GM18517 (cell line): ENCODE data around the gene RAD9B.
"Not testable (repeated sequence)": the region's sequence is repeated elsewhere in the genome, so short reads cannot be mapped to it uniquely, and the experiment has no call there.

ENCODE experiments used
- ATAC-seq: cut with Tn5 transposase; IDR thresholded peaks from one replicate; pipeline ENCODE4 v1.9.1; 2021; ENCODE audit warnings: mild to moderate bottlenecking, moderate library complexity; ENCODE audit not compliant: unreplicated experiment

RAD9B gene

DNA sequence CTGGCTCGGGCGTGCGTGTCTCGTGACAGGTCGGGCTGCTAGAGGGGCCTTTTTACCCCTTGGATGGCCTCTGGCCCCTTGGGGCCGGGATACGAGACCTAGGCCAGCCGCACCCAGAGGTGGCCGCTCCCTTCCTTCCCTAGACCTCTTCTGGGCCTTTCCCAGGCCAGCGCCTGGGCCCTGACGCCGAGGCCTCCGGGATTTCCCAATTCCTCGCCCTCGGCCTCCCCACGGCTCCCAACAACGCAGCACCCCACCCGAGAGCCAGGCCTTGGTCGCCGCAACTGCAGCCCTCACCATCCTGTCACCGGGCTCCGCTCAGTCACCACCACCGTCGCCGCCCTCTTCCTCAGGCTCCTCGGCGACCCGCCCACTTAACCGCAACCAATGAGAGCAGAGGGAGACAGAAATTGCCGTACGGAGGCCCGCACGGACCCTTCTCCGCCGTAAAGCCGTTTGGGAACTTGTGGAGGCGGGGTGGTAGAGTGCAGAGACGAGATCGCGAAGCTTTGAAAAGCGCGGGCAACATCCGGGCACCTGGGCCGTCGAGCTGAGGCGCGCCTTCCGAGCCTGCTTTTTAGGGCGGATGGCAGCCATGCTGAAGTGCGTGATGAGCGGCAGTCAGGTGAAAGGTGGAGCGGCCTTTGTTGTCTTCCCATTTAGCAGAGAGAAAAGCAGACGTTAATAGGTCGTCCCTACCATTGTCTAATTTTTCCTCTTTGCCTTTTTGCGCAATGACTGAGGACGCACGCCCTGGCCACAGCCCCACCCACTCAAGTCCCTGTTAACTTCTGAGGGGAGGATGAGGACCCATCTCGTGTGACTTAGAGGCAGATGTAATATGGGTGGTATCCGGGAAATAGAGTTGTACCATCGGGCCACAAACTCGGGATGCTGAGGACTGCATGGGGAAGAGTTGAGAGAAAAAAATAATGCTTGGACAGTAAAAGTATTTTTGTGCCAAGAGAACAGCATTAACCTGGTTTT, at the start of gene RAD9B, which contains the start of gene VPS29:
TSS of gene RAD9B (plus strand) at position 580 of the 987 bp plus-strand sequence. CDS start at position 587, 7 bp downstream.
TSS of gene VPS29 (minus strand) at position 360 of the 987 bp plus-strand sequence. CDS start at position 300, 60 bp downstream.
- ATAC-seq = peak; percentile 91

DNA sequence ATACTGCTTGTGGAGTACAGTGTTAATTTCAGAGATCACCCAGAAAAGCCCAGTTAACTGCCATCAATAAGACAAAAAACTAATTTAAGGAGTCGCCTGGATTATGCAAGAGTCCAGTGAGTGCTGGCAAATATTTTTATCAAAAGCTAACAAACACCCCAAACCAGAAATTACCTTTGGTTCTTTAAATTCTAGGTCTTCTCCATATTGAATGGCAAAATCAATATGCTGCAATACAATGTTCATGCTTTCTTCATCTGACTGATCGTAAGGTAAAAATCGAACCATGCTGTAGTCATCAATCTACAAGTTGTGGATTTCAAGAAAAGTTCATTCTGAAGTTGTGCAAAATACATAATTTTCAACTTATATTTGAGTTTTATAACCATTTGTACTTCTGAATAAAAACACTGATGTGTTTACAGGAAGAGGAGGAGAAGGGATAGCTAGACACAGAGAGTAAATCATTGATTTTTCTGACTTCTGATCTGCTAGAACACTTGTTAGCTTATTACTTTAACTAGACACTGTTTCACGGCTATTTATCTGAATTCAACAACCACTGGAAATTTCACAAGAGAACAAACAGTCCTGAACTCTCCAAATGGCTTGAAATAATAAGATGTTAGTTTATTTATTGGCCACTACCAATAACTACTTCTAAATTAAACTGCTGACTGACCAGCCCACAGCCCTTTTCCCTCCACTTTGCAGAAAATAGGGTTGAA, 48.4 kb upstream of the RAD9B start:
- no peak for ATAC-seq

DNA sequence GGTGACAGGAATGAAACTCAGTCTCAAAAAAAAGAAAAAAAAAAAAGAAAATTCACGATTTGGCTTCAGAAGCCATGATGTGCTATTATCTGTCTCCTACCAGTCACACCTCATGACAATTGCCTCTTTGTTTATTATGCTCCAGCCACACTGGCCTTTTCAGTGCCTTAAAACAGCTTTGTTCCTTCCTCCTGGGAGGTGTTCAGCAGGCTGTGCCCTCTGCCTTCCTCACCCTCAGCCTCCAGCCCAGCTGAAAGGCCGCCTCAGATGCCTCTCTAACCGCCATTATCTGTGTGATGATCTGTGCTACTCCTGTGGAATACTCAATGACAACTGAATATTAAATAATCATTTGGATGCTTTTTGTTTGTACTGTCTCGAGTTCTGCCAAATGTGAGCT, 43.4 kb upstream of the RAD9B start:
- no peak for ATAC-seq

DNA sequence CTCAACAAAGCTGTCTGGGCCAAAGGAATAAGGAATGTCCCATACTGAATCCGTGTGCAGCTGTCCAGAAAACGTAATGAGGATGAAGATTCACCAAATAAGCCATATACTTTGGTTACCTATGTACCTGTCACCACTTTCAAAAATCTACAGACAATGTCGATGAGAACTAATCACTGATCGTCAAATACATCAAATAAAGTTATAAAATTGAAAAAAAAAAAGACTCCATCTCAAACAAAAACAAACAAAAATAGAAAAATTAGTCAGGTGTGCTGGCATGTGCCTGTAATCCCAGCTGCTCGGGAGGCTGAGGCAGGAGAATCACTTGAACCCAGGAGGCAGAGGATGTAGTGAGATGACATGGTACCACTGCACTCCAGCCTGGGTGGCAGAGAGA, 40.9 kb upstream of the RAD9B start:
- not testable (repeated sequence) for ATAC-seq

DNA sequence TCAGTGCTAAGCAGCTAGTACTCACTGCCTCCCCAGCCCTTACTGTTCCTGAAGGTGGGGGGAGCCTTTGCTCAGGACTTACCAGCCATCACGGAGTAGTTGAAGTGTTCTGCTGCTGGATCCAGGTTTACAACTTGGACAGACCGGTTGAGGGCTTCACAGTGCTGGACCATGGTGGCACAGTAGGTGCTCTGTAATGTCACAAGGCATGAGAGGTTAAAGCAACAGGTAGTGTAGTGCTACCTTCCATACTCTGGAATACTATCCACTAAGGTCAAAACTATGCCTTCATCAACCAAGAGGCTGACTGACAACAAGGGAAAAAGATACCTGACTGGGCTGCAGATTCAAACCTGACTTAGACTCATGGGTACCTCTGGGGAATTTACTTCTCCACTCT, 37.1 kb upstream of the RAD9B start:
- ATAC-seq = no peak

DNA sequence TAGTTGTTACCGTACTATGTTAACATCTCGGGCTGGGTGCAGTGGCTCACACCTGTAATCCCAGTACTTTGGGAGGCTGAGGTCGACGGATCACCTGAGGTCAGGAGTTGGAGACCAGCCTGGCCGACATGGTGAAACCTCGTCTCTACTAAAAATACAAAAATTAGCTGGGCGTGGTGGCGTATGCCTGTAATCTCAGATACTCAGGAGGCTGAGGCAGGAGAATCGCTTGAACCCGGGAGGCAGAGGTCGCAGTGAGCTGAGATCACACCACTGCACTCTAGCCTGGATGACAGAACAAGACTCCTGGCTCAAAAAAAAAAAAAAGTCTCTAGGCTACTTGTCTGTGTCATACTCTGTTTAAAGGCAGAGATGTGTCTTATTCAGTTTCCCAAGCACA, 36.4 kb upstream of the RAD9B start:
- not testable (repeated sequence) for ATAC-seq

DNA sequence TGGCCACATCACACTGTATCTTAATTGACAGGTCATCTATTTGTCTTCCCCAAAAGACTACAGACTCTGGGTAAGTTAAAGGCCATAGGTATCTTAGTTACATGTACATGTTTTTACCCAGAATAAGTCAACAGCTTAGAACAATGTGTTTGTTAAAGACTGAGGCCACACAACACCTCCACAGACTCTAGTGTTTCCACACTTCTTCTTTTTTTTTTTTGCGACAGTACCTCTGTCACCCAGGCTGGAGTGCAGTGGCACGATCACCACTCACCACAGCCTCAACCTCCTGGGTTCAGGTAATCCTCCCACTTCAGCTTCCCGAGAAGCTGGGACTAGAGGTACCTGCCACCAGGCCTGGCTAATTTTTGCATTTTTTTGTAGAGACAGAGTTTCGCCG, 35.3 kb upstream of the RAD9B start:
- no peak for ATAC-seq

DNA sequence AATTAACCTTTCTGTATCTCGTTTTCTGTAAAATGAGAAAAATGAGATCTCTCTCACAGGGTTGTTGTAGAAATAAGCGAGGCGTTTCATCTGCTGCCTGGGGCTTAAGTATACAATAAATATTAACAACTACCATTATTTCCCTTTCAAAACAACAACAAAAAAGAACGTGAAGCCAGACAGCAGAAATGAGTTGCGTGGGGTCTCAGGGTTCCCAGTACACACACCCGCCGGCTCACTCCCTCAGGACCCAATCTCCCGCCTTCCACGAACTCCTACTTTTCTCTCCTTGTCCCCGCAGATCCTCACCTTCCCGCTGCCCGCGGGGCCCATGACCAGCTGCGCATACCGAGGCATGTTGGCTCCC, 34.3 kb upstream of the RAD9B start:
- no peak for ATAC-seq

DNA sequence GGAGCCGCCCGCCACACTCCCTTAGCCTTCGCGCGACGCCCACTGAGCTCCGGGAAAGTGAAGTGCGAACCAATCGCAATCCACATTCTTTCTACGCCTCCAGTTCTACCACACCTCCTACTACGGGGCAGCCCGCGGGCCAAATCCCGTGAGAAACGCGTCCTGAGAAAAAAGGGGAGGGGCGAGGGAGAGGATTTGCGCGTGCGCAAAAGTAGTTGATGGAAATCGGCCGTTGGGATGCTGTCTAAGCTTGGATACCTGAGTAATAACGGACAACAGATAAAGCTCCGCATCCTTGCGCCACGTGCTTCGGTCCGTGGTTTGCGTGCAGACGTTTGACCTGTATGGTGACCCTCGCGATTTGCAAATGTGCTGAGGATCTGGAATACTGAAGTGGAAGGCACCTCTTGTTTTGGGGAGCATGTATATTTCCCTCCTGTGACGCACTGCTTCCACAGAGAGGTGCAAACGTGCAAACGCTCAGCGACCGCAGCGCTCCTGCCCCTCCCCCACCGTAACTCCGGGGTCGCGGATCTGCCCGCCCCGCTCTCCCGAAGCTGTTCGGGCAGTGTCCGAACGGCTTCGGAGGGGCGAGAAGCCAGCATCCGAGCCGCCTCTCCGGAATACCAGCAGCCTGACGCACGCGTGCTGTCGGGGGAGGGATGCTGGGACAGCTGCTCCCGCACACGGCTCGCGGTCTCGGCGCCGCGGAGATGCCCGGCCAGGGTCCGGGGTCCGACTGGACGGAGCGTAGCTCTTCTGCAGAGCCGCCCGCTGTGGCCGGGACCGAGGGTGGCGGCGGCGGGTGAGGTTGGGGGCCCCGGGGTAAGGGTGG, 33.7 kb upstream of the RAD9B start, which contains the start of the genes FAM216A and GPN3:
TSS of gene FAM216A (plus strand) at position 632 of the 835 bp plus-strand sequence. CDS start at position 663, 31 bp downstream.
TSS of gene GPN3 (minus strand) at position 44 of the 835 bp plus-strand sequence. CDS start 54 bp downstream, outside the sequence.
- ATAC-seq = peak; percentile 86

DNA sequence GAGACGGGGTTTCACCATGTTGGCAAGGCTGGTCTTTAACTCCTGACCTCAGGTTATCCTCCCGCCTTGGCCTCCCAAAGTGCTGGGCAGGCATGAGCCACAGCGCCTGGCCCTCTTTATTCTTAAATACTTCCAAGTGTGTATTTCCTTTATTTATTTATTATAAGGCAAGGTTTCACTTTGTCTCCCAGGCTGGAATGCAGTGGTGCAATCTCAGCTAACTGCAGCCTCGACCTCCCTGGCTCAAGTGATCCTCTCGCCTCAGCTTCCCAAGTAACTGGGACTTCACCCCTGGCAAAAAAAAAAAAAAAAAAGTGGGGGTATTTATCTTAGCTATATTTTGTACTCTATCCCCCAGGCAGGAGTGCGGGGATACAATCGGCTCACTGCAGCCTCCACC, 26.7 kb upstream of the RAD9B start:
- no peak for ATAC-seq

DNA sequence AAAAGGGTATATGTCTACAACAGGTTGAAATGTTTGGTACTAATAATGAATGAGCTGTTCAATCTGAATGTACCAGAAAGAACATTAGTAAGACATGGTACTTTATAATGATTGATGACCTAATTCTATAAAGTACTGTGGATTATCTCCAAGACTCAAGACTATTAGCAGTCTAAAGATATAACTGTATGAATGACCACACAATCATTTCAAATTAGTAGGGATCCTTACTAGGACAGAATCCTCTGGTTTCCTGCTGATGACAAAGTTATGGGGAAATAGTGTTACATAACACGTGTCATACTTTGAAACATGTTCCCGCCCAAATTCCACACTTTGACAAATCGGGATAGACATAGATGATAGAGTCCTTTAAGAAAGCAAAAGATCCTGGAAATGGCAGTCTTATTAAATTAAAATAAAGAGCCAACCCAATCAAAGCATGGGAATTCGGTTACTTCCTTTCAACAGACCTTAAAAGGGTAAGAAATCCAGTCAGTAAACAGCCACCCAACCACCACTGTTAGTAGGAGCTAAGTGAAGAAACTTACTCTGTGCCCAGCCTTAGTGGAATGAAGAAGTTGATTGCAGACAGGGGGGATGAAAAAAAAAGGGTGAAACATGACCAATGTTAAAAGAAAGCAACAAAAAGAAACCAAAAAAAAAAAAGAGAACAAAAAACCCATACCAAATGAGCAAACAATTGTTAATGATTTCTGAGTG, 3.0 kb upstream of the RAD9B start:
- ATAC-seq = no peak

DNA sequence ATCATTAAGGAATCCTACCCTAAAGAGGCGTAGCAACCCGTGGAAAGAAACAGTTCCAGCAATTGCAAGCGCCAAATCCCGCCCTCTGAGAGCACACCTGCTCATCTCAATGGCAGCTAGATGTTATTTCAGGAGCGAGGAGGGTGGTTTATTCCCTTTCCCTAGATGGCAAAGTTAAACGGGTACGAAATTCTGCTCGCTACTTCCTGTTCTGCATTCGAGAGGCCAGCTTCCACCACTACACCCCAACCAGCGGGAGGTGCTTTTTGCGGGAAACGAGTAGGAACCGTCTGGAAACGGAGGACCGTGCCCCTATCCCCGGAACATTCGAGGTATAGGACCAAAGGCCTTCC, 756 bp upstream of the RAD9B start:
- ATAC-seq = no peak

DNA sequence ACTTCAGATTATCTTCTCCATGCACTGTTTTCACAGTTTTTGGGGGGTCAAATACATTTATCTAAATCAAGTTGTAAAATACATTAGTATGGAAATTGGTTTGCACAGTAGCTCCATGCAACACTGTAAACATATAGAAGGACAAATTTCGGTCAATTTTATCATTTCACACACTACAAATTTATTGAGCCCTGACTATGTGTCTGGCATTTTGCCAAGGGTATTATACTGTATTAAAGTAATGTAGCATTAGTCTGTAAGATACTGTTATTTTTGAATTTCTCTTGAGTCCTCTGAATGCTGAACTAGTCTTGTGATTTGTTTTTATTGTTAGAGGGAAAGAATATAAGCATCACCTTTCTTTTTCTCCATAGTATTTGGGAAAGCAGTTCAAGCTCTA, 1.3 kb downstream of the RAD9B start:
- no peak for ATAC-seq

DNA sequence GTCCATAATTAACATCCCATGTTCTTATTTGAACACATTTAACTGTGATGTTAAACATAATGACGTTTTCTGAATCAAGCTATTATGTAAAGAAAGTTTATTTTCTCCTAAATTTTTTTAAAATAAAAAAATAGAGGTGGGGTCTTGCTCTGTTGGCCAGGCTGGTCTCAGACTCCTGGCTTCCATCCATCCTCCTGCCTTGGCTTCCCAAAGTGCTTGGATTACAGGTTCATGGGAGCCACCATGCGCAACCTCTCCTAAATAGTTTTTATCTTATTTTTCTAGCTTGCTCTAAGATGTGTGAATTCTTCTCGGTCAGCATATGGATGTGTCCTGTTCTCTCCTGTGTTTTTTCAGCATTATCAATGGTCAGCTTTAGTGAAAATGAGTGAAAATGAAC, 3.2 kb downstream of the RAD9B start:
- ATAC-seq = no peak

DNA sequence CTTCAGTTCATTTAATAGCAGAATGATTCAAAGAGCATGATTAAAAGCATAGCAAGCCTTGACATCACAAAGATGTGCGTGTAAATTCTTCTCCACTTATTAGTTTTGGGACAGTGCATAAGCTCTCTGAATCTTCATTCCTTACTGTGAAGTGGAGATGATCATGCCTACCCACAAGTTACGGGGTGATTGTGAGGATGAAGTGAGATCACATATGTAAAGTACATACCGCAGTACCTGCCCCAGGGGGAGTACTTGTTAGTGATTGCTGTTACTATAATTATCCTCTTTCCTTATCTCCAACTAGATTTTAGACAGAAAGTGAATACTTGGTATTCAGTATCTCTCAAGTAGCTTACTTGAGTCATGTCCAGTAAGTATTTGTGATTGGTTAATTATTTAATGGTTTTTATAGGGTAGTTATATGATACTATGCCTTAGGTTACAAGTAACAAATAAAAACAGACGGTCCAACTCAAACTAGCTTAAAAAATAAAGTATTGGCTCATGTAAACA, 6.0 kb downstream of the RAD9B start:
- no peak for ATAC-seq

DNA sequence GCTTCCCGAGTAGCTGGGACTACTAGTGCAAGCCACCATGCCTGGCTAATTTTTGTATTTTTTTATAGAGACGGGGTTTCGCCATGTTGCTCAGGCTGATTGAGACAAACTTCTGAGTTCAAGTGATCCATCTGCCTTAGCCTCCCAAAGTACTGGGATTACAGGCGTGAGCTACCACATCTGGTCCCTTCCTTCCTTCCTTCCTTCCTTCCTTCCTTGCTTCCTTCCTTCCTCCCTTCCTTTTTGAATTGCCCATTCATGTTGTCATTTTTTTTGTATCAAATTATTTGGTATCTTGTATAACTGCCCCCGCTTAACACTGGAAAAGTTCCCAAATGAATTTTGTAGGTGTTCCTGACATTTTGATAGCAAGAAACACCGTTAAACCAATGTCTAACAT, 11.7 kb downstream of the RAD9B start:
- no peak for ATAC-seq

DNA sequence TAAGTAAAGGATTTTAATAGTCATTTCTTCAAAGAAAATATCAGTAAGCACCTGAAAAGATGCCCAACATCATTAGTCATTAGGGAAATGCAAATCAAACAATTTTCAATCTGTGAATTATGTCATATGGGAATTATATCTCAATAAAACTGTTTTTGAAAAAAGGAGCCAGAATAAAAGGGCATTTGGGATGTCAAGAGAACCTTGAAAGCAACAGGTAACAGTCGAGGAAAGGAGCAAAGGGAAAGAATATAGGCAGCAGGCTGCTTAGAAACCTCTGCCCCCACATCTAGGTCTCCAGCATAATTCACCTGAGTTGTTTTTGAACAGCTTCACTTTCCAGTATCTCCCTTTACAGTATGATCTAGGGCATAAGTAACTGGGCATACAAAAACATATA, 12.2 kb downstream of the RAD9B start:
- ATAC-seq = no peak

DNA sequence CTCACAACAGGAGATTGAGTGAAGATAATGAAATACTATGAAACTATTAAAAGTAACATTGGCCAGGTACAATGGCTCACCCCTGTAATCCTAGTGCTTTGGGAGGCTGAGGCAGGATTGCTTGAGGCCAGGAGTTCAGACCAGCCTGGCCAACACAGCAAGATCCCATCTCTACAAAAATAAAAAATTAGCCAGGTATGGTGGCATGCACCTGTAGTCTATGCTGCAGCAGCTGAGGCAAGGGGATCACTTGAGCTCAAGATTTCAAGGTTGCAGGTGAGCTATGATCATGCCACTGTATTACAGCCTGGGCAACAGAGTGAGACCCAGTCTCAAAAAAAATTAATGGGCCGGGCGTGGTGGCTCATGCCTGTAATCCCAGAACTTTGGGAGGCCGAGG, 14.9 kb downstream of the RAD9B start:
- ATAC-seq = no peak

DNA sequence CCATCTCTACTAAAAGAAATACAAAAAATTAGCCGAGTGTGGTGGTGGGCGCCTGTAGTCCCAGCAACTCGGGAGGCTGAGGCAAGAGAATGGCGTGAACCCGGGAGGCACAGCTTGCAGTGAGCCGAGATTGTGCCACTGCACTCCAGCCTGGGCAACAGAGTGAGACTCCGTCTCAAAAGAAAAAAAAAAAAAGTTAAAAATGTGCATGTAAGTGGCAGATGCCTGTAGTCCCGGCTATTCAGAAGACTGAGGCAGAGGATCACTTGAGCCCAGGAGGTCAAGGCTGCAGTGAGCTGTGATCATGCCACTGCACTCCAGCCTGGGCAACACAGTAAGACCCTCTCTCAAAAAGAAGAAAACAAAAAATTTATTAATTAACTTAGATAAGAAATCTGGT, 15.9 kb downstream of the RAD9B start:
- ATAC-seq = not testable (repeated sequence)
